ENCODE measurements around the gene PRAMEF11.
"Not testable (repeated sequence)": the region's sequence is repeated elsewhere in the genome, so short reads cannot be mapped to it uniquely, and the experiment has no call there.

DNA sequence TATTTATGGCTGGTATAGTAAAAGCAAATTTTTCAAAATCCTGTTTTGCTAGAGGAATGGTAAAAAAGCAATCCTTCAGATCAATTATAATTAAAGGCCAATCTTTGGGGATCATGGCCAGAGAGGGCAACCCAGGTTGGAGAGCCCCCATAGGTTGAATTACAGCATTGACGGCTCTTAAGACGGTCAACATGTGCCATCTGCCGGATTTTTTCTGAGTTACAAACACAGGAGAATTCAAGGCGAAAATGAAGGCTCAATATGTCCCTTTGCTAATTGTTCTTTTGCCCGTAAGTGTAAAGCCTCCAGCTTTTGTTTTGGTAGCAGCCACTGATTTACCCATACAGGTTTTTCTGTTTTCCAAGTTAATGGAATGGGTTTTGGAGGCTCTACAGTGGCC lies 49.7 kb downstream of the PRAMEF11 start:
- TF ChIP-seq EZH2 (IDR thresholded peaks at IDR 0.05; ENCODE audit: insufficient read depth, poor library complexity, severe bottlenecking); EZH2phosphoT487 (IDR thresholded peaks at IDR 0.05; ENCODE audit: insufficient read depth, low read depth): not testable (repeated sequence)
